SK-N-SH treated with all-trans-retinoic acid at 6 μM for 48 hours (cell line): Measurements from ENCODE around the gene SLC4A11.

Source experiments
- PATZ1 ChIP-seq: fragments of 250-450 bp; sonication (Bioruptor Pico); IDR thresholded peaks from 2 replicates; pipeline ENCODE4 v1.8.0; 2020; ENCODE audit warnings: mild to moderate bottlenecking, moderate library complexity, borderline replicate concordance
- POU6F1 ChIP-seq: fragments of 250-450 bp; sonication (Bioruptor Pico); IDR thresholded peaks from 2 replicates; pipeline ENCODE4 v1.8.0; 2021; ENCODE audit warnings: low read depth, mild to moderate bottlenecking, moderate library complexity, borderline replicate concordance
- TOX ChIP-seq: fragments of 250-450 bp; sonication (Bioruptor Pico); IDR thresholded peaks from 2 replicates; pipeline ENCODE4 v1.8.0; 2021; ENCODE audit warnings: mild to moderate bottlenecking, moderate library complexity, borderline replicate concordance
- ZC3H10 ChIP-seq: fragments of 250-450 bp; sonication (Bioruptor Pico); IDR thresholded peaks from 2 replicates; pipeline ENCODE4 v1.5.1; 2021; ENCODE audit warnings: mild to moderate bottlenecking, moderate library complexity
- ZFP3 ChIP-seq: fragments of 250-450 bp; sonication (Bioruptor Pico); IDR thresholded peaks from 2 replicates; pipeline ENCODE4 v1.5.0; 2020; ENCODE audit warnings: mild to moderate bottlenecking, moderate library complexity
- ZNF70 ChIP-seq: fragments of 450-650 bp; formaldehyde crosslinking; IDR thresholded peaks from 2 replicates; pipeline ENCODE4 v1.5.0; 2020; ENCODE audit warnings: mild to moderate bottlenecking, moderate library complexity

- TF ChIP-seq TOX (no peak), ZNF70 (no peak), ZC3H10 (CRISPR knock-in tag) (no peak), POU6F1 (CRISPR knock-in tag) (no peak), PATZ1 (CRISPR knock-in tag) (no peak), ZFP3 (CRISPR knock-in tag) (no peak)
Measured at GRCh38 chr20:3181270-3181669, 57.7 kb downstream of the SLC4A11 start.
